Activated T-cell treated with anti-CD3 and anti-CD28 coated beads for 48 hours (primary cell): ENCODE measurements around the gene ZFTA.
"Not testable (repeated sequence)": the region's sequence is repeated elsewhere in the genome, so short reads cannot be mapped to it uniquely, and the experiment has no call there.

Experiments
- DNase-seq: peaks from one replicate; pipeline ENCODE4 v3.0.0-alpha.2; 2020; ENCODE audit warnings: low read depth

Gene ZFTA

DNA sequence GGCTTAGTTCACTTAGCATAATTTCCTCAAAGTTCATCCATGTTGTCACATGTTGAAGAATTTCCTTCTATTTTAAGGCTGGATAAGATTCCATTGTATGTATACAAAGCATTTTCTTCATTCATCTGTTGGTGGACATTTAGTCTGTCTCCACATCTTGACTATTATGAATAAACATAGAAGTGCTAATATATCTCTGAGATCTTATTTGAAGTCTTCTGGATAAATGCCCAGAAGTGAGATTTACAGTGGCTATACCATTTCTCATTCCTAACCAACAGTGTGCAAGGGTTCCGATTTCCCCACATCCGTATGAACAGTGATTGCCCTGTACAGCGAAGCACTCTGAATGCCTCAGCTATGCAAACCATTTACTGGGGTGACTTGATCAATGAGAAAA is 6.6 kb upstream of the ZFTA start:
- DNase-seq = no peak

DNA sequence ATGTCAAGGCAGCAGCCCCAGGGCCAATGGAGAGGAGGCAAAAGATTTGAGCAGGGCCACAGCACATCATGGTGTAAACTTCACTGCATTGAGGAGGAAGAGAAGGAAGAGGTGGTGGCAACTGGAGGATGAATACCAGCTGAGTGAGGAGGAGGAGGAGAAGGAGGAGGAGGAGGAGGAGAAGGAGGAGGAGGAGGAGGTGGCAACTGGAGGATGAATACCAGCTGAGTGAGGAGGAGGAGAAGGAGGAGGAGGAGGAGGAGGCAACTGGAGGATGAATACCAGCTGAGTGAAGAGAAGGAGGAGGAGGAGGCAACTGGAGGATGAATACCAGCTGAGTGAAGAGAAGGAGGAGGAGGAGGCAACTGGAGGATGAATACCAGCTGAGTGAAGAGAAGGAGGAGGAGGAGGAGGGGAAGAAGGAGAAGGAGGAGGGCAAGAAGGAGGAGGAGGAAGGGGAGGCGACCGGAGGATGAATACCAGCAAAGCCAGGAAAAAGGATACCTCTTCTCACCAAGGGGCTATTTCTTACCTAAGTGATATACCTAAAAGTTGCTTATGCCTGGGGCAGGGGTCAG is 3.3 kb upstream of the ZFTA start:
- not testable (repeated sequence) for DNase-seq

DNA sequence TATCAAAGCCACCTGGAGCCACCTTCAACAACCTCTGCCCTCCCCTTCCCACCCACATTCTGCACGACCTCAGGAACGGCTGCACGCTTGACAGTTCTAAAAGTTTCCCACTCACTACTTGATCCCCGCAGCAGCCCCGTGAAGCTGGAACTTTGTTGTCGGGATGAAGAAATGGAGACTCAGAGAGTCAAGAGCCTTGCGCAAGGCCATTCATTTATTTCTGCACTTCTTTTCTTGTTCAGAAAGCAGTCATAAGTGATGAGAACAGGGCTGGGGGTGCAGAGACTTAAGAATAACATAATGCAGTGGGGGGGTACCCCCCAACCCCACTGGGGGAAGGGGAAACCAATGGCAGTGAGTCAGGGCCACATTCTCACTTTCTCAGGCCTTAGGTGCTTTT is 2.2 kb upstream of the ZFTA start:
- no peak for DNase-seq

DNA sequence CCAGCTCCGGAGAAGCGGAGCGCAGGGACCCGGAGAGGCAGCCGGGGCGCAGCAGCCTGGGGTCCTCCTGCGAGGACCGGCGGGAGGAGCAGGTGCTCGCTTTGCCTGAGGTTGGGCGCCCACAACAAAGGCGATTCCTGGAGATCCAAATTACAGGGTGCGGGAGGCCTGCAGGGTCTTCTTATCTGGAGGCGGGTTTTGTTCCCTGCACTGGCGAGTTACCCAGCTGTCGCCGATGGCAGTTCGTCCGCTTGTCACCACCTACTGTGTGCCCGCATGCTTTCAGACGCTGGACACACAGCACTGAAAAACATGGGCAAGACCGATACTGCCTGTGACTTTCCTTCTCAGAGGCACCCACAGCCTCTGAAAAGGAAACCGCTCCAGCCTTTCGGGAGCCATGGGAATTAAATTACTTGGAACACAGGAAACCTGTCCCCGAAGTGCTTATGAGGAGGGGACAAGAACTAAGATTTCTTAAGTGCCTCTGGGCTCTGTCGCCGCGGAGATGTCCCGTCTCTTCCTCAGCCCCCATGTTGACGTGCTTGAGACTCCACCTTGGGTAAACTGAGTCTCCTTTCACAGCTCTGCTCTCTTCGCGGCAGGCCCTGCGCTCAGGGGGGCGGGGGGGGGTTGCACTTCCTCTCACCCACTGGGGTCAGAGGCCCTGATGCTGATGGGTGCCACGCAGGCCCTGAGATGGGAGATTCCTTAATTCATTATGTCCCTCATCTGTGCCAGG is 1.3 kb upstream of the ZFTA start:
- DNase-seq = no peak

DNA sequence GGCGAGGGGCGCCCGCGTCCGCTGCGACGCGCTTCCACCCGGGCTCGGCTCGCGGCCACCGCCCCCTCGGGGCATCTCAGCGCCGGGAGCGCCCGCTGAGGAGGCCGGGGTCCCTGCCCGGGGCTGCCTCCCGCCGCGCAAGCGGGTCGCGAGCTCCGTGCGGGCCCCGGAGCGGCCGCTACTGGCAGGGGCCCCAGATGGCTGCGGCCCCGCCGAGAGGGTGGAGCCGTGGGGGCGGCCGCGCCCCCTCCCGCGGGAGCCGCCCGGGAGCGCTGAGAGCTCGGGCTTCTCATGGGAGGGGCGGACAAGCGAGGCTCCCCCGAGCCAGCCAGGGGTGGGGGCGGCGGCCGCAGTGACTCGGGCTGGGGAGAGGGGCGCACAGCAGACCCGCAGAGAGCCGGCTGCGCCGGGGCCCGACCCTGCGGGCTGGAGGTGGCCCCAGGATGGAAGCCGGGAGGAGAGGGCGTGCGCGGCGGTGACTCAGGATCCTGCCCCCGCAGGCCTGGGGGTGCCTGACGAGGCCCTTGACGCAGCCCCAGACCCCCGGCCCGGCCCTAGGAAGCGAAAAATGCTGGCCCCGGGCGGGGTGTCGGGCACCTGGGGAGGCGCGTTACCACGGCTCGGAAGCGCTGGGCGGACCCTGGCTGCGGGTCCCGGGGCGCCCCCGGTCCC is 603 bp upstream of the ZFTA start:
- DNase-seq = peak; percentile 19

DNA sequence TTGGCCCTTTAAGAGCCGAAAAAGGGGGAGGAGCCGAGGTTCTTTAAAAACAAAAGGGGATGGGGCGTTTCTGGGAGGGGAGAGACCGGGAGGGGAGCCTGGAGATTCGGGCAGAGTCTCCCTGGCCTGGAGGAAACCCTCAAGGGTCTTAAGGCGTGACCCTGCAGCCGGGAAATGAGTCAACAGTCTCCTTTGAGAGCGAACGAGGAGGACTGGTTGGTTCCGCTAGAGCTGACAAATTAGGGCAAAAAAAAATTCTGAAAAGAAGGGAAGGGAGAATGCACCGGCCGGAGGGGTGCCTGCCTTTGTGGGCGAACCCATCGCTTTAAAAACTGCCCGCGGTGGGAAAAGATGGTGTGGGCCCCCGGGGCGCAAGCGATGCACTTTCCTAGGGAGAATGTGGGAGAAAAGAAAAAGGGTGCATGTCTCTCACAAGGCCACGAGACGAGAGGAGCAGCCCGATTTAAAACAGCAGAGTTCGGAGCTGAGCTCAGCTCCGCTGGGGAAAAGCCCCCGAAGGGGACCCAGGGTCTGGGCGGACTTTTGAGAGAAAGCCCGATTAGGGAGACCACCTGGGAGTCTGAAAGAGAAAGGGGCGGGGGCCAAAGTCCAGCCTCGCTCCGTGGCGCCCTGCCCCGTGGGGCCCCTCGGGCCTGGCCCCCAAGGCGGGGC is 874 bp downstream of the ZFTA start:
- DNase-seq = peak; percentile 18

DNA sequence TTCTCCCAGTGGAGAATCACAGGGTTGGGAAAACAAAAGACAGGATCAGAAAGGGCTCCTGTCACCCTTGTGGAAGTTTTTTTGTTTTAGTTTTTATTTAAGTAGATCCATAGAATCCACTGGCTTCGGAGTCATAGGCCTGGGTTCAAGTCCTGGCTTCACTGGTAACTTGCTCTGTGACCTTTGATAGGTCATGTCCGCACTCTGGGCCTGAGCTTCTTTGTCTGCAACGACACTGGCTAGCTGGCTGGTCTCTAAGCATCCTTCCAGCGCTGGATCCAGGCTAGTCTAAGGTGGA is 1.4 kb downstream of the ZFTA start:
- DNase-seq = no peak

DNA sequence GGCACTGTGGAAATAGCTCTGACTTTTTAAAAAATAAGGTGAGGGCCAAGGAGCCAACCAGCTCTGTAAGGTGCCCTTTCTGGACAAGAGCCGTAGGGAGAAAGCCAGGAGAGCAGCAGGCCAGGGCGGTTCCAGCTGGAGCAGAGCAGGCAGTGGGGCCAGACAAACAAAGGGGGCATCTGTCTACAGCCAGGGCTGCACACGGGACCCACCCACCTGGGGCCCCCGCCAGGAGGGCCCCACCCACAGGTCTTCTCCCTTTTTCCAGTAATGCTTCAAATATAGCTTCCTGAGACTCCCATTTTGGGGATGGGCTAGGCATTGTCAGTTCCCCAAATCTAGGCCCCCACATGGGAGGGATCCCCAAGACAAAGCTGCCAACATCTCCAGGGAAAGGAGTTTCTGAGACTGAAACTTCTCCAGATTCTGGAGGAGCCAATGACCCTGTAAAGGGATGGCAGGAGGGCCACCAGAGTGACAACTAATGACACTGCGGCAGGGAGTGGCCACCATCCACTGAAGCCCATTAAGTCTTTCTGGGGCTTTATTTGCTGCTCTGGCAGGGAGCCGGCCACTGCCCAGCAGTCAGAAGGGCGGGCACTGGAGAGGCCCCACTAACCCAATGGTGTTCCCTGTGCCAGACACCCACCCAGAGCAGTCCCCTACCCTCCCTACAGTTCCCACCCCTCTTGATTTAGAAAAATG is 1.9 kb downstream of the ZFTA start:
- DNase-seq = no peak

DNA sequence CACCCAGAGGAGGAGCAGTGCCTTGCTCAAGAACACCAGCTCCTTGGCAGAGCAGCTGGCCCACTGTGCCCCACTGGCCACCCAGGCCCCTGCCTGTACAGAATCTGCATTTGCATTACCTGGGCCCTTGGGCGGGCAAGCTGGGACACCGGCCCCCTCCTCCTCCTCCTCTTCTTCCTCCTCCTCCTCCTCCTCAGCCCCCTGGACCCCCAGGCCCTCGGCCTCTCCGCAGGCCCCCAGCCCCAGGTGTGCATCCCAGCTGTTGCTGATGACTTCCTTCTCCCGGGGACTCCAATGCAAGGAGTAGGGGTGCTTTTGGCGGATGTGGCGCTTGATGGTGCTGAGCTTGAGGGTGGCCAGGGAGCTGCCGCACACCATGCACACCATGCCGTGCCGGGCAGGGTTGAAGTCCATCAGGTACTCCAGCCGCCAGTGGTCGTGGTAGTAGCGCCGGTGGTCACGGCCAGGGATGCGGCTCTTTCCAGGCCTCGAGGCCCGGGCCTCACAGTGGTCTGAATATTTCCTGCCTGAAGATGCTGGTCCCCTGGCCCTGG is 2.8 kb downstream of the ZFTA start:
- DNase-seq = no peak

DNA sequence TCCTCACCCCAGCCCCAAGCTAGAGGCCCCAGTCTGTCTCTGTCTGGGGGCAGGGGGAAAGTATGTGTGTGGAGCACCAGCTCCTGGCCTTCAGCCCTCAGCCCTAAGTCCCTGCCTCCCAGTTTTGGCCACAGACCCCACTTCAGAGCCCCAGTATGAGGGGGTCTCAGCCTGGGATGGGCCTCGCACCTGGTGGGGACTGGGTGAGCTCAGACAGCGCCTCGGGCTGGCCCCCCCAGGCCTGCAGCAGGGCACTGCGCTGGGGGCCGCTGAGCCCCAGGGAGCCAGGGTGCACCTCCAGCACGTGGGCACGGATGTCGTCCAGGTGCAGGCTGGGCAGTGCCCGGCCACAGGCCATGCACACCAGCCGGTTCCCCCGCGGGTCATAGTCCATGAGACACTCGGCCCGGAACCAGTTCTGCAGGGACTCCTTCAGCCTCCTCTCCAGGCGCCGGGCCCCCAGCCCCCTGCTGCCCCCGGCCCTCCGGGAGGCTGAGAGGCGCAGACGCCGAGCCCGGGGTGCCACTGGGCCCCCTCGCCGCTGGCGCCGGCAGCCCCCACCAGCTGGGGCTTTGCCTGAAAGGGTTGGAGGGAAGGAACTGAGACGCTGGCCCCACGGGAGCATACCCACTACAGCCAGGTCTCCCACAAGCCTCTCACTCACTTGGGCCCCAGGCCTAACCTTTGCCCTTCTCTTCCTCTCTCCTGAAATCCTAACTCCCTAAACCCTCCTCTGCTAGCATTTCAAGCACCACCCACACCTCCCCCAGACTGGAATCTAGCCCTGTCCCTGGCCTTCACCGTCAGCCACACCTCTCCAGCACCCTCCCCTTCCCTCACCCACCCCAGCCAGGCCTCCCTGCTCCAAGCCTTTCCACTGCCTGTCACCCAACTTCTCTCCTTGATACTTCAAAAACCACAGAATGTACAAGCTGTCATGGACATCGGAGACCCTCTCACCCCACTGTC is 3.6 kb downstream of the ZFTA start:
- no peak for DNase-seq

DNA sequence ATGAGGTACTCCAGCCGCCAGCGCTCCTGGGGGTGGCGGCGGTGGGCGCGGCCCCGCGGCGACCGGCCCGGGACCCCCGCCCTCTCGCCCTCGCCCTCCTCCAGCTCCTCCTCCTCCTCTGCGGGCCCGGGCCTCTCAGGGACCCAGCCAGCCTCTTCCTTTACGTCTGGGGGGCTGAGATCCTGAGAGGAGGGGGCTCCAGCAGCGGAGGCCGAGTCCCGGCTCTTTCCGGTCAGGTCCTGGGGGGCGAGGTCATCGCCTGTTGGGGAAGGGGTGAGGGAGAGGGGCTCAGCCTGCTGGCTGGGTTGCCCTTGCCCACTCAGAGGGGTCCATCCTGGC is 4.3 kb downstream of the ZFTA start:
- no peak for DNase-seq

DNA sequence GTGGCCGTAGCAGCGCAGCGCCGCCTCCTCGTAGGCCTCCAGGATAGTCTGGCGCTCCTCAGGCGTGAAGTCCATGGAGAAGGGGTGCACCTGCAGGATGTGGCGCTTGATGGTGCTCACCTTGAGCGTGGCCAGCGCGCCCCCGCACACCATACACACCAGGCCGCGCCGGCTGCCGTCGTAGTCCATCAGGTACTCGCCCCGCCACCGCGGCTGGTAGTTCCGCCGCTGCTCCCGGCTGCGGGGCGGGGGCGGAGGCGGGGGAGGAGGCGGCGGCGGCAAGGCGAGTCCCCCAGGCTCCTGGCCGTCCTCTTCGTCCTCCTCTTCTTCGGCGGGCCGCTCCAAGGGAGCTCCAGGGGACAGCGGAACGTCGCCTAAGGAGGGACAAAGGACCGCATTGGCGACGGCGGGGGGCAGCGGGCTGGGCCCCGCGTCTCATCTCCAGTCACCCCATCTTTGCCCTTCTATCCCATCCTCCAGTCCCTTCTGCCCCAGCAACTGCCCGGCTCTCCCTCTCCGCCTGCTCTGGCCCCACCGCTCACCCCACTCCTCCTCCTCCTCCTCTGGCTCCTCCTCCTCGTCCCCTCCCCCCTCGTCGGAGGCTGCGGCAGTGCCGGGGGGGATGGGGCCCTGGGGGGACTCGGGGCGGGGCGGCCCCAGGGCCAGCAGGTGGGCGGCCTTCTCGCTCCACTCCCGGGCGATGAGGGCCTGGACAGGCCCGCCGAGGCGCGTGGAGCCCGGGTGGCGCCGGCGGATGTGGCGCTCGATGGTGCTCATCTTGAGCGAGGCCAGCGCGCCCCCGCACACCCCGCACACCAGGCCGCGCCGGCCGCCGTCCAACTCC is 4.9 kb downstream of the ZFTA start:
- DNase-seq = no peak

DNA sequence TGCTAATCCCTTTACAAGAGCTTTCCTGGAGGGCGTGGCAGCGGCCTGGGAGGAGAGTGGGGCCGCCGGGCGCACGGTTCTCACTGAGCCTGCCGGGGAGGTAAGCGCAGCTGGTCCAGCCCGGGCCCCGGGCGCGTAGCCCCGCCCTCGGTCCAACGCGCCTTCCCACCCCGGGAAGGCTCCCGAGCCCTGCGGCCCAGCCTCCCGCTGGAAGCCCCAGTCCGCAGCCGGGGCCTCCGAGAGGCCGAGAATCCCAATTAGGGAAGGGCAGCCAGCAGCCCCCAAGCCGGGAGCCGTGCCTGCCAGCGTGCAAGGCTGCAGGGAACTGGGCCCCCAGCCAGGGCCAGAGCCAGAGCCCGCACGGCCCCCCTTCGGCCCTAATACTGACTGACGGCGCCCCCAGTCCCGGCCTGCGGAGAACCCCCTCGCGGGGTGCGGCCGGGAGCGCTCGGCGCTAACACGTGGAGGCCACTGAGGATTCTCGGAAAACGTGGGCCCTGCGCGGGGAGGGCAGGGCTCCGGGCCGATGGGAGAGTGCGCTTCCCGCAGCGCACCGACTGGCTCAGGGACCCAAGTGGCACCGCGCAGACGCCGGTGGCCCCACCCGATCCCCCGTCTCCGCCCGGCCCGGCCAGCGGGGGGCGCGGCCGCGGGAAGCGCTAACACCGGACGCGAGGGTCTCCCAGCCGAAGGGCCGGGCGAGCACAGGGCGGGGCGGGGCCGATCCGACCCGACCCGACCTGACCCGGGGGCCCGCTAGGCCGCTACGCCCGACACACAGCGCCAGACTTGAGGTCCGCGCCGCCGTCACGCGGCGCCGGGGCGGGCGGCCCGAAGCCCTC is 5.7 kb downstream of the ZFTA start:
- no peak for DNase-seq

DNA sequence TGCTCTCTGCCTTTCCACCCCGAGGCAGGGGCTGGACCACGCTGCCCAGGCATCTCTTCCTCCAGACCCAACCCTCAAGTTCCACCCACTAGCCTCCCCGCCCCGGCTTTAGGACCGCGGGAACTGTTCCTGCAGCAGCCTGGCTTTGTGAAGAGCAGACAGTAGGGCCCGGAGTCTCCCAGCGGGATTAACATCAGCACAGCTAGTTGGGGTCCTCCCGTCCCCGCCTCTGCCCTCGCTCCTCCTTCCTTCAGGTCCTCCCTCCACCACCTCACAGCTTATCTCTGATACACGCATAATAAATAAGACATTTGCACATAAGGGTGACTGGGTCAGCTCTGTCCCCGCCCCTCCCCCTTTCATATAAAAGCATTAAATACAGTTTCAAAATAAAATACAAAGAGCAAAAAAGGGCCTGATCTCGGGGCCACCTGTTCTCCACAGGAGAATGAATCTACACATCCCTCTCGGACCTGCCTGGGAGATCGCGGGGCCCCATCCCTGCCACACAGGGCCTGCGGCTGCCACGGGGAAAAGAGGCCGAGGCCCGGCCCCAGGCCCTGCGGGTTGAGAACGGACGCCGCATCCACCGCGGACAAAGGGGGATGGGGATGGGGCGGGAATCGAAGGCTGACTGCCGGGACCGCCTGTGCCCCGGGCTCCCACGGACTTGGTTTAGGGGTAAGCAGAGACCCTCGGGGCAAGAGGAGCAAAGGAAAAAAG is 6.5 kb downstream of the ZFTA start:
- DNase-seq = no peak

DNA sequence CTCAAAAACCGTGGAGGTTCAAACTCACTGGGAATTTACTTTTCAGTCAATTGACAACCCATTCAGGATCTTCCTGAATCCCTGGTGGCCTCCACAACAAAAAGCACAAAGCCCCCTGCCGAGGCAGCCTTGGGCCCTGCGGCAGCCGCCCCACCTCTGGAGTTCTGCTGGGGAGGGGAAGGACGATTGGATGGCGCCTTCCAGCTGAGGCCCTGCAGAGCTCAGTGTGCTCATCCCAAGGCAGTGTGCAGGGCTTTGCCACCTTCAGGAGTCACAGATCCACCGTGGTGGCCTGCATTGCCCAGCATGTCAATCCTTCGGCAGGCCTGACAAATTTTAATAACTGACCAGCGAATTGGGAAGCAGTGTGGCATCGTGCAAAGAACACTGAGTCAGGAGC is 7.4 kb downstream of the ZFTA start:
- no peak for DNase-seq

DNA sequence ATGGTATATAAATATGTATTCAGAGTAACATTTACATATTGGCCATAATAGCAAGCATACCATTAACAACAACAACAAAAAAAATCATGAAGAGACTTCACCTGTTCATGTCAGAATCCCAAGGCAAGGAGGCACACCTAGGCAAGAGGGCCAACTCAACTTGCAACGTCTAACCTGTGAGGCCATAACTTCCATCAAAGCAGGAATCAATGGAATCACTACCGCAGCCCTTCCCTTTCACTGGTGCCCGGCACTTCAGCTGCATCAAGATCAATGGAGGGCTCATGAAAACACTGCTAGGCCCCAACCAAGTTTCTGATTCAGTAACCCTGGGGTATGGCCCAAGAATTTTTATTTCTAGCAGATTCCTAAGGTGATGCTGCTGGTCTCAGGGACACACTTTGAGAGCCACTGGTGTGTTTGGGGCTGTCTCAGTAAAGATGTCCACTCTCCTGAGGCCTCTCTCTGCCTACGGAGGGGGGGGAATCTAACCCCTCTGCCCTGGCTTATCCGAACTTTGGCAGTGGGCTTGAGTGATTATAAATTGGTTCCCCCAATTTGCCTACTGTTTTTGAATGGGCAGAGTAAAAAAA is 8.0 kb downstream of the ZFTA start:
- DNase-seq = no peak

DNA sequence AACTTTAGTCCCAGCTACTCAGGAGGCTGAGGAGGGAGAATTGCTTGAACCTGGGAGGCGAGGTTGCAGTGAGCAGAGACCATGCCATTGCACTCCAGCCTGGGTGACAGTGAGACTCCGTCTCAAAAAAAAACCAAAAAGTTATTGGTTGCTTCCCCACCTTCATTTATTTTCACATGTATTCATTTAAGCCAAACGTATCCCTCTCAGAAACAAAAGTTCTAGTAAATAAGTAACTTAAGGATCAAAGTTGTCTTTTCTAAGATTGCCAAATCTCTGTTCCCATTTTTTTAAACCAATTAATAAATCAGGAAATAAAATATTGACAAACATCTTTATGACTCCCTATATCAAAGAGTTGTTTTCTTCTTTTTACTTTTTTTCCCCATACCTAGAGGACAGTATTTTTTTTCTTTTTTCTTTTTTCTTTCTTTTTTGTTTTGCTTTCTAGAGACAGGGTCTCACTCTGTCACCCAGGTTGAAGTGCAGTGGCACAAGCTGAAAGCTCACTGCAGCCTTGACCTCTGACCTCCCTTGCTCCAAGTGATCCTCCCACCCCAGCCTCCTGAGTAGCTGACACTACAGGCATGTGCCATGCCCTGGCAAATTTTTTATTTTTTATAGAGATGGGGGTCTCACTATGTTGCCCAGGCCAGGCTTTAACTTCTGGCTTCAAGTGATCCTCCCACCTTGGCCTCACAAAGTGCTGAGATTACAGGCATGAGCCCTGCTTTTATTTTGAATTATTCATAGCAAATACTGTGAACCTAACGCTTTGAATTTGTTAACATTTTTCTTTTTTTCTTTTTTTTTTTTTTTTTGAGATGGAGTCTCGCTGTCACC is 11.4 kb downstream of the ZFTA start:
- no peak for DNase-seq
